Smooth muscle cell (in vitro differentiated cells): ENCODE results near the gene PTAR1. TPM values are rescaled to one million over a fixed set of nuclear protein-coding genes. Genes with fewer than 3 reads are reported as not detected.
A peak's percentile ranks its signal among the peaks of the same experiment; 100 is the strongest.

Experiments used
- DNase-seq: peaks from one replicate; lab custom pipeline; 2025; ENCODE audit not compliant: unreplicated experiment; lab: John Stamatoyannopoulos, UW
- H2AFZ ChIP-seq: fragments of 200-600 bp; sonication (generic); 2 replicates; pipeline ENCODE4 v1.6.0; 2016; ENCODE audit warnings: antibody characterized with exemption, low read depth, mild to moderate bottlenecking
- H3F3A ChIP-seq: fragments of 200-600 bp; sonication (generic); 2 replicates; pipeline ENCODE4 v1.6.0; 2017; ENCODE audit warnings: antibody characterized with exemption, low read depth
- H3K27ac ChIP-seq: fragments of 200-600 bp; sonication (generic); 2 replicates; pipeline ENCODE4 v1.5.1; 2016; ENCODE audit warnings: low read depth, mild to moderate bottlenecking
- H3K27me3 ChIP-seq: fragments of 200-600 bp; sonication (generic); 2 replicates; pipeline ENCODE4 v1.6.1; 2016; ENCODE audit warnings: low read depth, mild to moderate bottlenecking
- H3K36me3 ChIP-seq: fragments of 200-600 bp; sonication (generic); 2 replicates; pipeline ENCODE4 v1.5.1; 2016; ENCODE audit warnings: low read depth
- H3K4me1 ChIP-seq: fragments of 200-600 bp; sonication (generic); 2 replicates; pipeline ENCODE4 v1.5.1; 2016; ENCODE audit warnings: low read depth
- H3K4me2 ChIP-seq: fragments of 200-600 bp; sonication (generic); 2 replicates; pipeline ENCODE4 v1.6.0; 2016; ENCODE audit warnings: mild to moderate bottlenecking
- H3K4me3 ChIP-seq: fragments of 200-600 bp; sonication (generic); 2 replicates; pipeline ENCODE4 v1.5.1; 2016; ENCODE audit warnings: mild to moderate bottlenecking
- H3K79me2 ChIP-seq: fragments of 200-600 bp; sonication (generic); 2 replicates; pipeline ENCODE4 v1.6.0; 2016; ENCODE audit warnings: low read depth, mild to moderate bottlenecking
- H3K9ac ChIP-seq: fragments of 200-600 bp; sonication (generic); 2 replicates; pipeline ENCODE4 v1.6.0; 2016; ENCODE audit warnings: low read depth
- H3K9me3 ChIP-seq: fragments of 200-600 bp; sonication (generic); replicated peaks from 2 replicates; pipeline ENCODE4 v1.5.1; 2016; ENCODE audit warnings: low read depth
- H4K20me1 ChIP-seq: fragments of 200-600 bp; sonication (generic); 2 replicates; pipeline ENCODE4 v1.6.0; 2016; ENCODE audit warnings: low read depth
- CTCF ChIP-seq: fragments of 200-600 bp; sonication (generic); IDR thresholded peaks from 2 replicates; pipeline ENCODE4 v1.5.1; 2017; ENCODE audit warnings: borderline replicate concordance, mild to moderate bottlenecking, antibody characterized with exemption; ENCODE audit not compliant: insufficient read depth, poor library complexity, severe bottlenecking
- WGBS: methylation state at CpG from one replicate; pipeline ENCODE4 v1.1.7; 2016; ENCODE audit warnings: low lambda C conversion rate; 5-methylcytosine and 5-hydroxymethylcytosine counted together
- polyA plus RNA-seq: library from polyadenylated mRNA; unstranded; fragments of >200 nt; fragmentation: Nextera tagmentation; extraction: Ambion mirVana; gene quantifications from 2 replicates; pipeline ENCODE4 v1.2.1, GENCODE V29; 2016
- total RNA-seq: library from RNA; depleted of rRNA; stranded (reverse); fragments of >200 nt; gene quantifications from 2 replicates; pipeline ENCODE4 v1.2.3, GENCODE V29; 2014

The PTAR1 gene
- total and polyA plus RNA-seq, 2 experiments from 2014 or later: 6.8 to 98.8 TPM

- Histone ChIP-seq H3K36me3 (no peaks in the 10 kb centered on the region), H3K79me2 (no peaks in the 10 kb centered on the region), H3K4me3 (no peak overlapping the region), H3K4me1 (peaks cover 16% of the 10 kb centered on the region), H3K4me2 (no peak overlapping the region), H3K27ac (no peak overlapping the region), H3F3A (no peaks in the 10 kb centered on the region), H3K9me3 (no peaks in the 10 kb centered on the region), H3K9ac (no peak overlapping the region), H3K27me3 (peaks cover 37% of the 10 kb centered on the region), H2AFZ (no peak overlapping the region), H4K20me1 (no peaks in the 10 kb centered on the region)
- no peak for DNase-seq
- no peak for TF ChIP-seq CTCF
- 67% methylated on average over 1 of the region's 1 CpG for WGBS
Measured at GRCh38 chr9:69667306-69667705, 92.5 kb downstream of the PTAR1 start.

DNA sequence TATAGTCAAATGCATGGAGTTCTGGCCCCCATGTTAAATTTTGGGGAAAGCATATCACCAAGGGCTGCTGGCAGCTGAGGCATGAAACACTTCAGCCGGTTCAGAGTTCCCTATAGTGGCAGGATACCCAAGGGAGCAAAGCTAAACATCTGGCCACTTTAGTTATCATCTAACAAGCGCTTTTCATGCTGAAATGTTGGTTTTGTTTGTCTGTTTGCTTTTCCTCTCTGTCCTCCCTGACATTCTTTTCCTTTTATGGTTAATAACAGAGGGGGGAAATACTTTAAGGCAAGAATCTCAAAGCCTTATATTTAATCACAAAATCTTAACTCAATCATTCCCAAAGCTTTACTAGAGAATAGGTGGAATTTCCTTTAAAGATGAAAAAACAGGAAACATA, 99.5 kb downstream of the PTAR1 start:
- Histone ChIP-seq H2AFZ (no peak overlapping the region), H3K27me3 (peaks cover 7% of the 10 kb centered on the region), H3K9me3 (no peaks in the 10 kb centered on the region), H3K4me2 (peak overlapping the region; percentile 25), H3K79me2 (no peaks in the 10 kb centered on the region), H3K36me3 (no peaks in the 10 kb centered on the region), H3F3A (no peaks in the 10 kb centered on the region), H3K27ac (no peak overlapping the region), H3K9ac (no peak overlapping the region), H3K4me3 (no peak overlapping the region), H4K20me1 (no peaks in the 10 kb centered on the region), H3K4me1 (no peaks in the 10 kb centered on the region)
- 33% methylated on average over 2 of the region's 2 CpGs for WGBS
- TF ChIP-seq CTCF: no peak
- DNase-seq: no peak

Other genes starting within 250 kb of the PTAR1 start
- gene APBA1, start 87.6 kb downstream of the PTAR1 start, total RNA-seq: 6.1 and 6.8 TPM in 2 replicates
- 1.4 and 1.8 TPM in 2 replicates for gene APBA1, start 87.6 kb downstream of the PTAR1 start, polyA plus RNA-seq
- gene CFAP95, start 60.8 kb upstream of the PTAR1 start, total RNA-seq: not detected in 2 replicates
- gene CFAP95, start 60.8 kb upstream of the PTAR1 start, polyA plus RNA-seq: not detected in 2 replicates